GM21737 (cell line): ENCODE data around the gene TADA2B.
A peak's percentile ranks its signal among the peaks of the same experiment; 100 is the strongest.
"Not testable (repeated sequence)": the region's sequence is repeated elsewhere in the genome, so short reads cannot be mapped to it uniquely, and the experiment has no call there.

ENCODE experiments used
- ATAC-seq: cut with Tn5 transposase; IDR thresholded peaks from one replicate; pipeline ENCODE4 v1.9.1; 2021; ENCODE audit warnings: mild to moderate bottlenecking, moderate library complexity; ENCODE audit not compliant: unreplicated experiment

The TADA2B gene

GRCh38 chr4:7076696-7077082 is 33.5 kb downstream of the TADA2B start:
- ATAC-seq: no peak

GRCh38 chr4:7077371-7077770 is 34.2 kb downstream of the TADA2B start:
- ATAC-seq: no peak

GRCh38 chr4:7078025-7078424 is 34.9 kb downstream of the TADA2B start:
- ATAC-seq: no peak

- ATAC-seq: not testable (repeated sequence)
Observed at GRCh38 chr4:7079483-7079882, 36.3 kb downstream of the TADA2B start.

- ATAC-seq: not testable (repeated sequence)
Observed at GRCh38 chr4:7079909-7080308, 36.7 kb downstream of the TADA2B start.

- ATAC-seq: no peak
Observed at GRCh38 chr4:7083597-7084563, 40.7 kb downstream of the TADA2B start.

- not testable (repeated sequence) for ATAC-seq
Observed at GRCh38 chr4:7084564-7084961, 41.4 kb downstream of the TADA2B start.

GRCh38 chr4:7086384-7086783 is 43.2 kb downstream of the TADA2B start:
- no peak for ATAC-seq

- ATAC-seq: no peak
Observed at GRCh38 chr4:7087036-7087435, 43.9 kb downstream of the TADA2B start.

- ATAC-seq: no peak
Observed at GRCh38 chr4:7089213-7089986, 46.2 kb downstream of the TADA2B start.

- no peak for ATAC-seq
Observed at GRCh38 chr4:7092026-7092425, 48.9 kb downstream of the TADA2B start.

GRCh38 chr4:7094916-7095315 is 51.7 kb downstream of the TADA2B start:
- no peak for ATAC-seq

- ATAC-seq: no peak
Observed at GRCh38 chr4:7095611-7096155, 52.5 kb downstream of the TADA2B start.

GRCh38 chr4:7096236-7096635 is 53.1 kb downstream of the TADA2B start:
- no peak for ATAC-seq

GRCh38 chr4:7101692-7102515 is 58.7 kb downstream of the TADA2B start:
- peak; percentile 69 for ATAC-seq

- ATAC-seq: not testable (repeated sequence)
Observed at GRCh38 chr4:7102516-7102909, 59.3 kb downstream of the TADA2B start.

- ATAC-seq: peak; percentile 80
Observed at GRCh38 chr4:7103031-7103606, 59.9 kb downstream of the TADA2B start.

- no peak for ATAC-seq
Observed at GRCh38 chr4:7103607-7104365, 60.6 kb downstream of the TADA2B start.

- no peak for ATAC-seq
Observed at GRCh38 chr4:7104366-7105031, 61.3 kb downstream of the TADA2B start.
